IgD-negative memory B cell (primary cell): ENCODE results near the gene IFNGR1. TPM values are rescaled to one million over a fixed set of nuclear protein-coding genes. Genes with fewer than 3 reads are reported as not detected.
A peak's percentile ranks its signal among the peaks of the same experiment; 100 is the strongest.
"Not testable (repeated sequence)": the region's sequence is repeated elsewhere in the genome, so short reads cannot be mapped to it uniquely, and the experiment has no call there.

Source experiments
- H3K27ac Mint-ChIP-seq, 3 donors: one replicate each; pipeline ENCODE4 v1.8.0; 2020 to 2022; ENCODE audit warnings: mild to moderate bottlenecking in 3 of 3, mixed read lengths in 3 of 3, moderate library complexity in 1 of 3
- H3K27me3 Mint-ChIP-seq: one replicate; pipeline ENCODE4 v1.8.0; 2021; ENCODE audit warnings: mixed read lengths
- H3K36me3 Mint-ChIP-seq: one replicate; pipeline ENCODE4 v1.8.0; 2020; ENCODE audit warnings: mild to moderate bottlenecking, mixed read lengths
- H3K4me1 Mint-ChIP-seq, 3 donors: one replicate each; pipeline ENCODE4 v1.8.0; 2020 to 2022; ENCODE audit warnings: mixed read lengths in 3 of 3, mild to moderate bottlenecking in 1 of 3
- H3K4me3 Mint-ChIP-seq, 4 donors: one replicate each; pipeline ENCODE4 v1.8.0; 2020 to 2022; ENCODE audit warnings: mild to moderate bottlenecking in 4 of 4, mixed read lengths in 4 of 4, moderate library complexity in 3 of 4
- H3K9me3 Mint-ChIP-seq, 3 donors: one replicate each; pipeline ENCODE4 v1.8.0; 2020 to 2021; ENCODE audit warnings: mixed read lengths in 3 of 3, mild to moderate bottlenecking in 1 of 3
- polyA plus RNA-seq: library from polyadenylated mRNA; unstranded; fragments of 300-500 nt; fragmentation: Illumina TruSeq; gene quantifications from one replicate; pipeline ENCODE4 v1.2.3, GENCODE V29; 2021

IFNGR1 gene
- polyA plus RNA-seq: 38.1 TPM

DNA sequence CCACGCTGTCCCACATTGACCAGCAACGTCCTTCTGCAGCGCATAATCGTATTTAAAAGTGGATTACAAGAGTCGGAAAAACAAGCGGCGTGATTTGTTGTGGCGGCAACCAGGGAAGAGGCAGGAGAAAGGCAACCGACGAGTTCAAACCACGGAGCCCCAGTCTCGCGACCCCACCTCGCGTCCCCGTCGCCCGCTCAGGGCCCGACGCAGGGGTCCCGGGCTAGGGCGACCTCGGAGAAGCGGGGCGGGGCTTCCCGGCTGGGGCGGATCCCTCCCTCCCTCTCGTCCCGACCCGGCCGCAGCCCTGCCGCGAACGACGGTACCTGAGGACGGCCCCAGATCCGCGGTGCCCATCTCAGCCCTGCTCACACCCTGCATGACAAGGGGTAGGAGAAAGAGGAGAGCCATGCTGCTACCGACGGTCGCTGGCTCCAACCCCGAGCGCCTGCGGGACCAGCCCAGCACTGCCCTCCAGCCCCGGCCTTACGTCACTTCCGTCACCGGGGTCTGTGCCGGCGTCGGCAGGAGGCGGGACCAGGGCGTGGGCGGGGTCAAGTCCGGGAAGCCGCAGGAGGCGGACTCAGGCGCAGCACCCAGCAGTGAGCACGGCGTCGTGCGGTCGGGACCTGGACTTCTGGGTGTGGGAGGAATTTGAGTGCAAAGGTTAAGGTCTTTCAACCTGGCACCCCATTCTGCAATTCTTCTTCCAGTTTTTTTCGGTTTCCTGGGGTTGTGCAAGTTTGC, at the start of gene IFNGR1:
Gene IFNGR1, minus strand, starts transcription at position 469 of the 747 bp plus-strand sequence. Its CDS starts 58 bp downstream, at position 411.
- H3K4me1 Mint-ChIP-seq: peaks cover 54 to 61% (median 56%) of the 10 kb centered on the region in 3 donors
- H3K36me3 Mint-ChIP-seq: peaks cover 2% of the 10 kb centered on the region
- H3K27ac Mint-ChIP-seq: peak within 1 kb of the TSS; percentile 87 to 98 (median 98)

DNA sequence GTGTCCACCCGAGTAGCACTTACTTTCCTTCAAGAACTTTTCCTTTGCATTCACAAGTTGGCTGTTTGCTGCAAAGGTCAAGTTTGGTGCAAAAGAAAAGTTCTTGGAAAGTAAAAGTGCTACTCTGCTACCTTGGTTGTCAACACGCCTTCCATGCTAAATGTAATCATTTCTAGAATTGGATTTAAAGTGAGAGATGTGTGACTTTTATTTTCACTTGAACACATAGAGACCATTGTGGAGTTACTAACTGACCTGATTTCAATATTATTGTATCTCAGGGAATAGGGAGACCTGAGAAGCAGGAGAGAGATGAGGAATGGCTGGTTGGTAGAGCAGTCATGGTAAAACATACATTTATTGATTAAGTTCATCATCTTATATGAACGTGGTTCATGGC, 49.7 kb upstream of the IFNGR1 start:
- peaks cover 2 to 13% (median 4%) of the 10 kb centered on the region in 3 donors for H3K4me1 Mint-ChIP-seq
- H3K27ac Mint-ChIP-seq: no peak overlapping the region
- H3K36me3 Mint-ChIP-seq: no peaks in the 10 kb centered on the region
- peaks cover 1% of the 10 kb centered on the region for H3K27me3 Mint-ChIP-seq
- H3K4me3 Mint-ChIP-seq: no peak overlapping the region
- peaks cover 0 to 5% (median 1%) of the 10 kb centered on the region in 3 donors for H3K9me3 Mint-ChIP-seq

More for the DNA sequence above, at the start of gene IFNGR1:
- Mint-ChIP-seq H3K4me3 (peak within 1 kb of the TSS; percentile 89 to 100 (median 100)), H3K9me3 (no peaks in the 10 kb centered on the region), H3K27me3 (no peaks in the 10 kb centered on the region)

DNA sequence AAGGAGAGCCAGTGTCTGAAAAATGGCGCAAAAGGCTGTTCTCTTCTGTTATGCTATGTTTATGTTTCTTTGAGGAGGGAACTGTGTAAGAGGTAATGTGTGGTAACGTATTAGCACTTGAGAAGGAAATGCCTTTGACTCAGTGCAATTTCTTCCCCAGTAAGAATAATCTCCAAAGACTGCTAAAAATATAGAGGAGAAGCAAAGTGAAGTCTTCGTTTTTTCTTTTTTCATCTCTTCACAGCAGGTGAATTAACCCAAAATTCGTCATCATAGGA, 47.1 kb upstream of the IFNGR1 start:
- Mint-ChIP-seq H3K27ac (no peak overlapping the region), H3K4me3 (no peak overlapping the region), H3K9me3 (peaks cover 0 to 8% (median 2%) of the 10 kb centered on the region in 3 donors), H3K4me1 (peaks cover 16 to 30% (median 19%) of the 10 kb centered on the region in 3 donors), H3K36me3 (no peaks in the 10 kb centered on the region), H3K27me3 (no peaks in the 10 kb centered on the region)

DNA sequence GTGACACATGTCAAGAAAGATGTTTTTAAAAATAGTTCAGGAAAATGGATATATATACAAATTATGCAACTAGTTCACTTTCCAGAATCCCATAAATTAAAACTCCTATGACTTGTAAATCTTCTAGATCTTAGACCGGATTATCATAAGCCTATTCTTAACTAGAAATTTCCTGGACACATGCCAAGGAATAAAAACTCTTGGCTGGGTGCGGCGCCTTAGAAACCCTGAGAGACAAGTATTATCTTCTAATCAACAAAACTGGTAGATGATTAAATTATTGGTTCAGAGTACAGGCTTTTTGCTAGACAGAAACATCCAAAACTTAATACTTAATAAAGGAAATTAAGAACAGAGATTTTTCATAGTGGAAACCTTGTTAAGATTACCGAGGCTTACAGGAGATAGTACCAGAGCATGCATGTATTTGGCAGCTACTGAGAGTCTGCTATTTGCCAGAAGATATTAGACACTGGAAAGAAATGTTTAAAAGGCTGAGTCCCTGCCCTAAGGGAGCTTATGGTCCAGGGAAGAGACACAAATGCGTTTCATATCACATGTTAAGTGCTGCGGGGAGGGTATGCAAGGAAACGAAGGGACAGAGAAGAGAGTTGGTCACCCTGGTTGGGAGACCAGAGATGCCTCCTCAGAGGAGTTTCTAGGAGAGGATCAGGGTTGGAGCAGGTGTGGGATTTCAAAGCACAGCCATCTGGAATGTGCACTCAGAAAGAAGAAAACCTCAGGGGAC, 46.5 kb upstream of the IFNGR1 start:
- no peak overlapping the region for H3K27ac Mint-ChIP-seq
- peaks cover 21 to 35% (median 22%) of the 10 kb centered on the region in 3 donors for H3K4me1 Mint-ChIP-seq
- H3K4me3 Mint-ChIP-seq: no peak overlapping the region
- peaks cover 0 to 8% (median 2%) of the 10 kb centered on the region in 3 donors for H3K9me3 Mint-ChIP-seq
- H3K27me3 Mint-ChIP-seq: no peaks in the 10 kb centered on the region
- H3K36me3 Mint-ChIP-seq: no peaks in the 10 kb centered on the region

DNA sequence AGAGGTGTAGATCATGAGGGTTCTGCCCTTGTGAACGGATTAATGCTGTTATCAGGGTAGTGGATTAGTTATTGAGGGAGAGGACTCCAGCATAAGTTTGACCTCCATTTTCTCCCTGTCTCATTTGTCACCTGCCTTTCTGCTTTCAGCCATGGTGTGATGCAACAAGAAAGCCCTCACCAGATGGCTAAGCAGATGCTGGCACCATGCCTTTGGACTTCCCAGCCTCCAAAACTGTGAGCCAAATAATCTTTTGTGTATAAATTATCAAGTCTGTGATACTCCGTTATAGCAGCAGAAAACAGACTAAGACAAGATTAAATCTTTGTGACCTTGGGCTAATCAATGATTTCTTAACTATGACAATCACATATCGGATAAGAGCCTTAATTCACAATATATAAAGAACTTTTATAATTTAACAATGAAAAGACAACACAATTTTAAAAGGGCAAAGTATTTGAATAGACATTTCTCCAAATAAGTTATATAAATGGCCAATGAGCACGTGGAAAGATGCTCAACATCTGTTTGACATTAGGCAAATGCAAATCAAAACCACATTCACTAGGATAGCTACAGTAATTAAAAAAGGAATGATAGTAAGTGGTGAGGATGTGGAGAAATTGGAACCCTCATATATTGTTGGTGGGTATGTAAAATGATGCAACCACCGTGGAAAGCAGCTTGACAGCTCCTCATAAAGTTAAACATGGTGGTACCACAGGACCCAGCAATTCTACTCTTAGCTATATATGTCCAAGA, 45.3 kb upstream of the IFNGR1 start:
- H3K36me3 Mint-ChIP-seq: no peaks in the 10 kb centered on the region
- no peak overlapping the region for H3K27ac Mint-ChIP-seq
- H3K9me3 Mint-ChIP-seq: peaks cover 0 to 8% (median 2%) of the 10 kb centered on the region in 3 donors
- peaks cover 27 to 46% (median 29%) of the 10 kb centered on the region in 3 donors for H3K4me1 Mint-ChIP-seq
- H3K27me3 Mint-ChIP-seq: no peaks in the 10 kb centered on the region
- H3K4me3 Mint-ChIP-seq: no peak overlapping the region

DNA sequence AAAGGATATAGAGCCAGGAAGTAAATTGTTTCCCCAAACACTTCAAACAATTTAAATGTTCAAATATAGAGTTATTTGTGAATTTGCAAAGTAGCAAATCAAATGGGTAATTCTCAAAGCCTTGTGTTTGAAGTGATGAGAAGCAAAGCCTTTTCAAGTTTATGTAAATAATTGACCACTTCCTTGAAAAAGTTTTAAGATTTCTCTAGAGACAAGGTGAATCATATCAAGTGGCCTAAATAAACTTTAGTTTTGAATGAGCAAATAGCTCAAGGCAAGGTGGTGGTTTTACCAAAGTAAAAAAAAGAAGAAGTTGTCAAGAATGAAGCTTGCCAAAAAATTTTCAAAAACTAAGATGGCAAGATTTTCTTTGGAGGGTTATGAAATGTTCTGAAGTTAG, 42.6 kb upstream of the IFNGR1 start:
- Mint-ChIP-seq H3K4me1 (peaks cover 27 to 50% (median 32%) of the 10 kb centered on the region in 3 donors), H3K27ac (peak overlapping the region in 1 of 3 donors; percentile 9), H3K36me3 (no peaks in the 10 kb centered on the region), H3K9me3 (peaks cover 2 to 8% (median 4%) of the 10 kb centered on the region in 3 donors), H3K4me3 (peak overlapping the region in 2 of 4 donors; percentile 73 to 85), H3K27me3 (no peaks in the 10 kb centered on the region)

DNA sequence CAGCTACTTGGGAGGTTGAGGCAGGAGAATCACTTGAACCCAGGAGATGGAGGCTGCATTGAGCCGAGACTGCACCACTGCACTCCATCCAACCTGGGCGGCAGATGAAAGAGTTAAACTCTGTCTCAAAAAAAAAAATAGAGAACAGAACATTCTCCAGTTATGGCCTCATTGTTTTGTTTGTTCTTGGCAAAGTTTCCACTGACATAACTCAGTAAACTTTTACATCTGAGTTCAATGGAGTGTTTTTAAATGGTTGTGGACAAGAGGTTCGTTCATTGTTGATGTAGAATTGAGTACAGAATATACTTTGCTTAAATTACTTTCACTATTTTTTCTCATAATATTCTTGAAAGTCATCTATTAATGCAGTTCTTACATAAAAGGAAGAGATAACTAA, 42.2 kb upstream of the IFNGR1 start:
- Mint-ChIP-seq H3K4me1 (peaks cover 27 to 50% (median 32%) of the 10 kb centered on the region in 3 donors), H3K27ac (no peak overlapping the region), H3K9me3 (peaks cover 2 to 8% (median 5%) of the 10 kb centered on the region in 3 donors), H3K27me3 (no peaks in the 10 kb centered on the region), H3K4me3 (peak overlapping the region in 2 of 4 donors; percentile 73 to 85), H3K36me3 (no peaks in the 10 kb centered on the region)

DNA sequence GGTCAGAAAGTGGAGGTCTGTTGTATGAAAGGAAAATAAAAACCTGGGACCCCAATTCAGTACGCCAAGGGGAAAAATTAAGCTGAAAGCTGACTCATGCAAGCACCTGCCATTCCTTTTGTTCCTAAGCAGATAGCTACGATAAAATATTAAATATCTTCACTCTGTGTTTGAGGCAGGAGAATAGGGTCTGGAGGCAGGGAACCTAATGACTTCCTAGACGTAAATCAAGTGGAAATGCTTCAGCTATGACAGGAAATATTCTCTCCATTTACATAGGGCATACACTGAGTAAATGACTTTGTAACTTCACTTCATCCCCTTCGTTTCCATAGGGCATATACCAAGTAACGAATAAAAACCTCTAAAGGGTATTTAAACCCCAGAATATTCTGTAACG, 41.0 kb upstream of the IFNGR1 start:
- no peaks in the 10 kb centered on the region for H3K36me3 Mint-ChIP-seq
- peak overlapping the region in 1 of 3 donors; percentile 48 for H3K27ac Mint-ChIP-seq
- H3K4me1 Mint-ChIP-seq: peaks cover 27 to 50% (median 32%) of the 10 kb centered on the region in 3 donors
- H3K9me3 Mint-ChIP-seq: peaks cover 4 to 12% (median 9%) of the 10 kb centered on the region in 3 donors
- H3K27me3 Mint-ChIP-seq: no peaks in the 10 kb centered on the region
- H3K4me3 Mint-ChIP-seq: peak overlapping the region in 1 of 4 donors; percentile 1

DNA sequence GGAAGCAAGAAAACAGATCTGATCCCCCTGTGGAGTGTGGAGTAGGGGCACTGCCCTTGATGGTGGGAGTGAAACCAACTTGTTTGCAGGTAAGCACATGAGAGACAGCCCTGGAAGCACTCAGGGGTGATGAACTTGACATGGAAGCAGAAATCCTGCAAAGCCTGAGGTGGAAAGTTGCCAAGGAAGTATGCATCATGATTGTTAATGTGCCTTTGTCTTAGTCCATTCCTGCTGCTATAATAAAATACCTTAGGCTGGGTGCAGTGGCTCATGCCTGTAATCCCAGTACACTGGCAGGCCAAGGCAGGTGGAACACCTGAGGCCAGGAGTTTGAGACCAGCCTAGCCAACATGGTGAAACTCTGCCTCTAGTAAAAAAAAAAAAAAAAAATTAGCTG, 40.2 kb upstream of the IFNGR1 start:
- Mint-ChIP-seq H3K9me3 (peaks cover 6 to 14% (median 13%) of the 10 kb centered on the region in 3 donors), H3K4me3 (no peak overlapping the region), H3K36me3 (no peaks in the 10 kb centered on the region), H3K27me3 (no peaks in the 10 kb centered on the region), H3K27ac (peak overlapping the region in 1 of 3 donors; percentile 53), H3K4me1 (peaks cover 27 to 47% (median 32%) of the 10 kb centered on the region in 3 donors)

DNA sequence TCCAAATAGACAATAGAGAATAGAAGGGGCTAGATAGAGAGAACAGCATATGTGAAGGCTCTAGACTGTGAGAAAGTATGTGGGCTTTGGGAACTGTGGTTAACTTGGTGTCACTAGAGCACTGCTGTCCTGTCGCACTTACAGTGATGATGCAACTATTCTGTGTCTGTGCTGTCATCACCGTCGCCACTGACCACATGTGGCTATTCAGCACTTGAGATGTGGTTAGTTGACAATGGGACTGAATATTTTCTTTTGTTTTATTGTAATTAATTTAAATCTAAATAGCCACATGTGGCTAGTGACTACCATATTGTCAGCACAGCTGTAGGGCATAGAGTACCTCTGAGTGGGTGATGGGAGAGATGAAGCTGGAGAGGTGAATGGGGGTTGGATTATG, 39.0 kb upstream of the IFNGR1 start:
- Mint-ChIP-seq H3K9me3 (peaks cover 4 to 19% (median 10%) of the 10 kb centered on the region in 3 donors), H3K27ac (peak overlapping the region in 1 of 3 donors; percentile 53), H3K36me3 (no peaks in the 10 kb centered on the region), H3K27me3 (no peaks in the 10 kb centered on the region), H3K4me3 (no peak overlapping the region), H3K4me1 (peaks cover 27 to 42% (median 32%) of the 10 kb centered on the region in 3 donors)

DNA sequence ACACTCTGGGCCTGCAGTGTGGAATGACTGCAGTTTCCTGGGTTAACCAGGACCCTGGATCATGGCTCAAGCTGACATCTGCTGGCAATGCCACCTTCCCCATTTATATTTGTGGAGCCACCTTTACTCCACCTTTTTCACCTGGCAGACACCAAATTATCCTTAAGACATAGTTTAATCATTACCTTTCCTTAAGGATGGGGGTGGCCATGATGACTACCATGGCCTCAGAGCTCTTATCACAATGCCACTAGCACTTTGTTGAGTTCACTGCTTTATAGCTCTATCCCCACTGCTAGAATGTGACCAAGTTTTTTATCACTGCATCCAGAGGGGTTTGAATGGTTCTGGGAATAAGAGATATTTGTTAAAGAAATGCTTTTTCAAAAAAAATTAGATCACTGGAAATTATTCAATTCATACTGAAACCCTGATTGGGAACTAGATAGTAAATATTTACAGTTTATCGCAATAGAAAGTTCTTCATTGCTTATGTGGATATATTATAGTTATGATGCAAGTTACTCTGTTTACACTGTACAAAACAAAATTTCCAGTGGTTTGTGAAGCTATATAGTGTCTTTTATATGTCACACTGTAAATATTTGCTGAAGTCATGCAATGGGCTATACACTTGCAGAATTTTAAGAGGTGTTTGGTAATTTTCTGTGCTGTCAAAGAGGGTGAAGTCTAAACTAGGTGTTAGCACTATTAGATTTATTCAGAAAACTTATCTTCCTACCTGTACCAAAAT, 37.3 kb upstream of the IFNGR1 start:
- Mint-ChIP-seq H3K9me3 (peaks cover 4 to 19% (median 12%) of the 10 kb centered on the region in 3 donors), H3K4me3 (no peak overlapping the region), H3K27me3 (no peaks in the 10 kb centered on the region), H3K27ac (no peak overlapping the region), H3K4me1 (peaks cover 11 to 28% (median 20%) of the 10 kb centered on the region in 3 donors), H3K36me3 (no peaks in the 10 kb centered on the region)

DNA sequence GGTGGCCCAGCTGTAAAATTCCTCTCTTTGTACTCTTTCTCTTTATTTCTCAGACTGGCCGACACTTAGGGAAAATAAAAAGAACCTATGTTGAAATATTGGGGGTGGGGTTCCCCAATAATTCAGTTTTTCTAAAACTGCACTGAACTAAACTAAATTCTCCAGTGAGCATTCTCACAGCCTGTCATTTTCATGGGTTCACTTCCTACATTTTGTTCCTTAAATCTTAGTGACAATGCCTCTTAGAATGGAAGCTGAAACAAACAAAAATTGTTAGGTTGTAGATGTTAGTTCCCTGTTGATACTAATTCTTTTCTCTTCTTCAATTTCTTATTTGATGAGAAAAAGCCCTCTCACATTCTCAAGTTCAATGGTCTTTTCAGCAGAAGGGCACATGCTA, 35.8 kb upstream of the IFNGR1 start:
- Mint-ChIP-seq H3K4me3 (peak overlapping the region in 1 of 4 donors; percentile 38), H3K36me3 (peaks cover 4% of the 10 kb centered on the region), H3K4me1 (peaks cover 1 to 17% (median 7%) of the 10 kb centered on the region in 3 donors), H3K27ac (no peak overlapping the region), H3K9me3 (peaks cover 4 to 19% (median 12%) of the 10 kb centered on the region in 3 donors), H3K27me3 (no peaks in the 10 kb centered on the region)

DNA sequence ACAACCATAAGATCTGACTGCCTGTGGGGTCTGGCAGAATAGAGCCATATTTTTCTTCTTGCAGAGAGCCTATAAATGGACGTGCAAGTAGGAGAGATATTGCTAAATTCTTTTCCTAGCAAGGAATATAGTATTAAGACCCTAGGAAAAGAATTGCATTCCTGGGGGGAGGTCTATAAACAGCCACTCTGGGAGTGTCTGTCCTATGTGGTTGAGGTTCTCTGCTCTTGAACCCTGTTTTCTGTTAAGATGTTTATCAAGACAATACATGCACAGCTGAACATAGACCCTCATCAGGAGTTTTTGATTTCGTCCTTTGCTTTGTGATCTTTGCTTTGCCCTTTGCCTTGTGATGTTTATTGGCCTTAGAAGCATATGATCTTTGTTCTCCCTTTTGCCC, 35.2 kb upstream of the IFNGR1 start:
- H3K36me3 Mint-ChIP-seq, H3K27ac Mint-ChIP-seq, H3K27me3 Mint-ChIP-seq: not testable (repeated sequence)
- Mint-ChIP-seq H3K9me3 (peaks cover 4 to 19% (median 12%) of the 10 kb centered on the region in 3 donors), H3K4me3 (peak overlapping the region in 1 of 4 donors; percentile 38), H3K4me1 (peaks cover 2 to 14% (median 4%) of the 10 kb centered on the region in 3 donors)

DNA sequence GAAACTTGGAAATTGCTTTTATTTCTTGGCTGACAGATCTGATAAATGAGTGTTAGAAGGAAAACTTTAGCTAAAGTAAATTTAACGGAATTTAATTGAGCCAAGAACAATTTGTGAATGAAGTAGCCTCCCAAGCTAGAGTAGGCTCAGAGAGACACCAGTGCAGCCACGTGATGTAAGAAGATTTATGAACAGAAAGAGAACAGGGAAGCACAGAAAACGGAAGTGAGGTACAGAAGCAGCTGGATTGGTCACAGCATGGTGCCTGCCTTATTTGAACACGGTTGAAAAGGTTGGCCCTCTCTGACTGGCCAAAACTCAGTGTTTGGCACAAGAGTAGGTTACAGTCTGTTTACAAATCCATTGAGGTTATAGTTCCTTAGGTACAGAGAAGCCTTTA, 29.5 kb upstream of the IFNGR1 start:
- Mint-ChIP-seq H3K27ac (peak overlapping the region in 2 of 3 donors; percentile 6 to 52), H3K36me3 (peaks cover 4% of the 10 kb centered on the region), H3K4me3 (peak overlapping the region in 1 of 4 donors; percentile 19), H3K27me3 (no peaks in the 10 kb centered on the region), H3K9me3 (peaks cover 0 to 3% (median 0%) of the 10 kb centered on the region in 3 donors), H3K4me1 (peaks cover 7 to 16% (median 8%) of the 10 kb centered on the region in 3 donors)
